Type B pancreatic cell (in vitro differentiated cells): ENCODE measurements around the gene SLC38A1. TPM values are rescaled to one million over a fixed set of nuclear protein-coding genes. Genes with fewer than 3 reads are reported as not detected.

ENCODE experiments used
- DNase-seq: peaks from one replicate; pipeline ENCODE4 v3.0.0; 2021; ENCODE audit warnings: mixed read lengths; ENCODE audit not compliant: unreplicated experiment; ENCODE audit errors: extremely low spot score
- H3K27ac Mint-ChIP-seq: 2 replicates; pipeline ENCODE4 v1.8.0; 2021; ENCODE audit warnings: mild to moderate bottlenecking, mixed read lengths
- H3K27me3 Mint-ChIP-seq: 2 replicates; pipeline ENCODE4 v1.8.0; 2021; ENCODE audit warnings: mixed read lengths
- H3K36me3 Mint-ChIP-seq: 2 replicates; pipeline ENCODE4 v1.8.0; 2021; ENCODE audit warnings: mixed read lengths
- H3K4me1 Mint-ChIP-seq: one replicate; pipeline ENCODE4 v1.8.0; 2021; ENCODE audit warnings: mixed read lengths; ENCODE audit not compliant: unreplicated experiment
- H3K4me3 Mint-ChIP-seq: 2 replicates; pipeline ENCODE4 v1.8.0; 2021; ENCODE audit warnings: mild to moderate bottlenecking, mixed read lengths
- H3K9me3 Mint-ChIP-seq: 2 replicates; pipeline ENCODE4 v1.8.0; 2021; ENCODE audit warnings: mixed read lengths
- CTCF ChIP-seq: fragments of 200-600 bp; sonication (generic); conservative IDR thresholded peaks from 2 replicates; pipeline ENCODE4 v1.5.0; 2021; ENCODE audit warnings: antibody characterized with exemption, mild to moderate bottlenecking
- total RNA-seq: library from RNA; stranded (reverse); gene quantifications from 2 replicates; pipeline ENCODE4 v1.2.1, GENCODE V29; 2021; ENCODE audit warnings: low replicate concordance

SLC38A1 gene
- total RNA-seq, 1 donor from 2014 or later: 99.8 TPM

GRCh38 chr12:46209914-46210872 is 58.6 kb downstream of the SLC38A1 start:
- H3K27ac Mint-ChIP-seq: peak overlapping the region; percentile 92
- peak overlapping the region; percentile 73 for H3K4me3 Mint-ChIP-seq
- peaks cover 39% of the 10 kb centered on the region for H3K36me3 Mint-ChIP-seq
- DNase-seq: no peak
- H3K9me3 Mint-ChIP-seq: no peaks in the 10 kb centered on the region
- no peak for TF ChIP-seq CTCF
- H3K4me1 Mint-ChIP-seq: peaks cover 20% of the 10 kb centered on the region
- H3K27me3 Mint-ChIP-seq: no peaks in the 10 kb centered on the region

GRCh38 chr12:46209170-46209569 is 59.7 kb downstream of the SLC38A1 start:
- DNase-seq: no peak
- TF ChIP-seq CTCF: no peak
- peaks cover 48% of the 10 kb centered on the region for H3K36me3 Mint-ChIP-seq
- H3K27ac Mint-ChIP-seq: peak overlapping the region; percentile 92
- H3K27me3 Mint-ChIP-seq: no peaks in the 10 kb centered on the region
- H3K4me1 Mint-ChIP-seq: peaks cover 20% of the 10 kb centered on the region
- H3K4me3 Mint-ChIP-seq: no peak overlapping the region
- no peaks in the 10 kb centered on the region for H3K9me3 Mint-ChIP-seq

- TF ChIP-seq CTCF: no peak
- Mint-ChIP-seq H3K36me3 (peaks cover 49% of the 10 kb centered on the region), H3K27ac (peak overlapping the region; percentile 92), H3K4me3 (no peak overlapping the region), H3K27me3 (no peaks in the 10 kb centered on the region), H3K9me3 (no peaks in the 10 kb centered on the region), H3K4me1 (peaks cover 20% of the 10 kb centered on the region)
- DNase-seq: no peak
Measured at GRCh38 chr12:46208370-46208769, 60.5 kb downstream of the SLC38A1 start.

- no peaks in the 10 kb centered on the region for H3K9me3 Mint-ChIP-seq
- no peaks in the 10 kb centered on the region for H3K27me3 Mint-ChIP-seq
- TF ChIP-seq CTCF: no peak
- DNase-seq: no peak
- H3K27ac Mint-ChIP-seq: no peak overlapping the region
- peaks cover 20% of the 10 kb centered on the region for H3K4me1 Mint-ChIP-seq
- no peak overlapping the region for H3K4me3 Mint-ChIP-seq
- H3K36me3 Mint-ChIP-seq: peaks cover 53% of the 10 kb centered on the region
Measured at GRCh38 chr12:46207644-46208043, 61.2 kb downstream of the SLC38A1 start.

GRCh38 chr12:46206471-46206870 is 62.4 kb downstream of the SLC38A1 start:
- Mint-ChIP-seq H3K27ac (no peak overlapping the region), H3K4me3 (no peak overlapping the region), H3K36me3 (peaks cover 50% of the 10 kb centered on the region), H3K9me3 (no peaks in the 10 kb centered on the region), H3K4me1 (peaks cover 20% of the 10 kb centered on the region), H3K27me3 (no peaks in the 10 kb centered on the region)
- TF ChIP-seq CTCF: no peak
- no peak for DNase-seq
